Measurements from ENCODE around the gene DENND6B.
"Not testable (repeated sequence)": the region's sequence is repeated elsewhere in the genome, so short reads cannot be mapped to it uniquely, and the experiment has no call there.

DENND6B gene

GRCh38 chr22:50326956-50327710, at the start of gene DENND6B:
DENND6B (minus strand) TSS chr22:50327012; CDS start chr22:50326988, 24 bp downstream.
- peak; percentile 52 for DNase-seq

DNA sequence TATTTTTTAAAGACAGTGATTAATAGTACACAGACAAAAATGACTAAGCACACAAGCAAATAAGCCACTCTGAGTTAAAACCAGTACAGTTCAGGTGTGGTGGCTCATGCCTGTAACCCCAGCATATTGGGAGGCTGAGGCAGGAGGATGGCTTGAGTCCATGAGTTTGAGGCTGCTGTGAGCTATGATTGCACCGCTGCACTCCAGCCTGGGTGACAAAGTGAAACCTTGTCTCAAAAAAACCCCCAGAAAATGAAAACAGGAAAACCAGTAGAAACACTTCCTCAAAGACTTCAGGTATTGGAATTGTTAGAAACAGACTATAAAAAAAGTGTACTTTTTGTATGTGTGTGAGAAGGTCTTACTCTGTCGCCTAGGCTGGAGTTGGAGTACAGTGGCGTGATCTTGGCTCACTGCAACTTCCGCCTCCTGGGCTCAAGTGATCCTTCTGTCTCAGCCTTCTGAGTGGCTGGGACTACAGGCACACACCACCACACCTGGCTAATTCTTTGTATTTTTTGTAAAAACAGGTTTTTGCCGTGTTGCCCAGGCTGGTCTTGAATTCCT, 49.4 kb upstream of the DENND6B start:
- peak; percentile 5 for DNase-seq

GRCh38 chr22:50371101-50371648, 44.4 kb upstream of the DENND6B start:
- DNase-seq = no peak

GRCh38 chr22:50367778-50368500, 41.1 kb upstream of the DENND6B start:
- no peak for DNase-seq

GRCh38 chr22:50363803-50364194, 37.0 kb upstream of the DENND6B start:
- DNase-seq = not testable (repeated sequence)

GRCh38 chr22:50363166-50363802, 36.5 kb upstream of the DENND6B start:
- no peak for DNase-seq

- peak; percentile 69 for DNase-seq
These were observed 34.9 kb upstream of the DENND6B start for GRCh38 chr22:50361688-50362087.

GRCh38 chr22:50361222-50361621, 34.4 kb upstream of the DENND6B start:
- peak; percentile 32 for DNase-seq

DNA sequence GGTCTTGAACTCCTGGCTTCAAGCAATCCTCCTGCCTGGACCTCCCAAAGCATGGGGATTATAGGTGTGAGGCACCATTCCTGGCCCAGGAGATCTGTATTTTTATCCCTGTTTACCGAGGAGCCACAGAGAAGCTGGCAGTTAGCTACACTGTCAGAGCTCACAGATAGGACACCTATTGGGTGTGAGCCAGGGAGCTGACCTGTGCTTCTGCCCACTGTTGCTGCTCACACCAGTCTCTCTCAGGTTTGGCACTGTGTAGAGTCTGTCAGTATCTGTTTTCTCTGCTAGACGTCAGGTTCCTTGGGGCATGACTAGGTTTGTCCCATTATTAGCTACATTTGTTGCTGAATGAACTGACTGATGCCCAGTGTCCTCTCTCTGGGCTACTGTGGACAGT, 33.8 kb upstream of the DENND6B start:
- DNase-seq = no peak

GRCh38 chr22:50357756-50358155, 30.9 kb upstream of the DENND6B start:
- no peak for DNase-seq

DNA sequence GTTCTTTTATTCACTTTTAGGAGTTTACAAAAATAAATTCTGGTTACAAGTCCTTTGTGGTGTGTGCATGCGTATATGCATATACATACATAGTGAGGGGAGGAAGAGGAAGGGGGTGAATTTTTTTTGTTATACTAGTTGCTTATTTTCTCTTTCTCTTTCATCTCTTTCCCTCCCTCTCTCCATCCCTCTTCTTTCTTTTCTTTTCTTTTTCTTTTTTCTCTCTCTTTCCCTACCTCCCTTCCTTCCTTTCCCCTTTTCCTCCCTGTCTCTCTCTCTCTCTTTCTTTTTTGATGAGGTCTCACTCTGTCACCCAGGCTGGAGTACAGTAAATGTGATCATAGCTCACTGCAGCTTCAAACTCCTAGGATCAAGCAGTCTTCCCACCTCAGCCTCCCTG, 30.4 kb upstream of the DENND6B start:
- no peak for DNase-seq

DNA sequence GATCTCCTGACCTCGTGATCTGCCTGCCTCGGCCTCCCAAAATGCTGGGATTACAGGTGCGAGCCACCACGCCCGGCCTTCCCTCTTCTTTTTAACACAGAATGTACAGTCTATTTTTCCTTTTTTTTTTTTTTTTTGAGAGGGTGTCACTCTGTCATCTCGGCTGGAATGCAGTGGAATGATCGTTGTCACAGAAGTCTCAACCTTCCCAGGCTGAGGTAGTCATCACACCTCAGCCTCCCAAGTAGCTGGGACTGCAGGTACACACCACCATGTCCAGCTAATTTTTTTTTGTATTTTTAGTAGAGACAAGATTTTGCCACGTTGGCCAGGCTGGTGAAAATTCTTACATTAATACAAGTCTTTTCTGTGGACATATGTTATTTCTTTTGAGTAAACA, 29.4 kb upstream of the DENND6B start:
- no peak for DNase-seq

DNA sequence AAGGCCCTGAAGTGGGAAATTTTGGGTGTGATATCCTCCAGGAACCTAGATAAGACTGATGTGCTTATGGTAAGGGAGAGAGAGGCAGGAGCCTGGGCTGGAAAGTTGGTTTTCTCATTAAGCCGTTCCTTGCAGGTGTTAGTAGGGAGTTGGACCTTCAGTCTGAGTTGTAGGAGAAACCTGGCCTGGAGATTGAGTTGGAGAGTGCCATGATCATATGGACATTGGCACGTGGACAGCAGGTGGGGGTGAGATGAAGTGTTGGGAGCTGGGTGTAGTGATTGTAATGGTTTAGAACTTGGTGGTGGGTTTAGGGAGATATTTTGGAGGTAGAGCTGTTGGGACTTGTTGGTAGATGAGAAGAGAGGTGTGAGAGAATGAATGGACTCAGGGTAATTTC, 21.2 kb upstream of the DENND6B start:
- no peak for DNase-seq

DNA sequence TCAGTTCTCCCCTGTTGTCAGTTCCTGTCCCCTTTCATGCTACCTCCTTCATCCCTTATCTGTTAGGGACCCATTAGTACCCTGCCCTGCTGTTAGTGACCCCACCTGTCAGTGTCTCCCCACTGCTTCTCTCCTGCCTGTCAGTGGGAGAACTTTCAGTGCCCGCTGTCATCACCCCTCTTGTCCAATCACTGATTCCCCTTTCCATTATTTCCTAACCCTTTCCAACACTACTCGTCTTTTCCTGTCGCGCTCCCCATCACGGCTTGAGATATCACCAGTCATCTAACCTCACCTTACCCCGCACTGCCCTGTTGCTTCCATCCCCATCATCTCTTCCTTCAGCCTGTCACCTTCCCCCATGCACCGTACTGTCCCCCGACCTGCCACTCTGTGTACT, 20.3 kb upstream of the DENND6B start:
- no peak for DNase-seq

DNA sequence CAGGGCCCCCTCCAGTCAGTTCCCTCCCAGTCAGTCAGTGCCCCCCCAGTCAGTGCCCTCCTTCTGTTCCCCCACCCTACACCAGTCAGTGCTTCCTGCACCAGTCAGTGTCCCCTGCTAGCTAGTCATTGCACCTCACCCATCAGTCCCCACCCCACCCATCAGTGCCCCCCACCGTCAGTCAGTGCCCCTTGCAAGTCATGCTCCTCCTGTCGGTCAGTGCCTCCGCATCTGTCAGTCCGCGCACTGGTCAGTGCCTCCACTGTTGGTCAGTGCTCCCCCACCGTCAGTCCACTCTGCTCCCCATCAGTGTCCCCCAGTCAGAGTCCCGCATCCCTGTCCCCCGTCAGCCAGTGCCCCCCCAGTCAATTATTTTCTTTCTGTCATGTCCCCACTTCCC, 19.7 kb upstream of the DENND6B start:
- no peak for DNase-seq

- no peak for DNase-seq
These were observed 16.7 kb upstream of the DENND6B start for GRCh38 chr22:50343541-50343935.

GRCh38 chr22:50342651-50343540, 16.1 kb upstream of the DENND6B start, which contains the start of gene PPP6R2:
PPP6R2 (plus strand) TSS chr22:50343327; CDS start chr22:50393909, 50,582 bp downstream.
- peak; percentile 83 for DNase-seq

DNA sequence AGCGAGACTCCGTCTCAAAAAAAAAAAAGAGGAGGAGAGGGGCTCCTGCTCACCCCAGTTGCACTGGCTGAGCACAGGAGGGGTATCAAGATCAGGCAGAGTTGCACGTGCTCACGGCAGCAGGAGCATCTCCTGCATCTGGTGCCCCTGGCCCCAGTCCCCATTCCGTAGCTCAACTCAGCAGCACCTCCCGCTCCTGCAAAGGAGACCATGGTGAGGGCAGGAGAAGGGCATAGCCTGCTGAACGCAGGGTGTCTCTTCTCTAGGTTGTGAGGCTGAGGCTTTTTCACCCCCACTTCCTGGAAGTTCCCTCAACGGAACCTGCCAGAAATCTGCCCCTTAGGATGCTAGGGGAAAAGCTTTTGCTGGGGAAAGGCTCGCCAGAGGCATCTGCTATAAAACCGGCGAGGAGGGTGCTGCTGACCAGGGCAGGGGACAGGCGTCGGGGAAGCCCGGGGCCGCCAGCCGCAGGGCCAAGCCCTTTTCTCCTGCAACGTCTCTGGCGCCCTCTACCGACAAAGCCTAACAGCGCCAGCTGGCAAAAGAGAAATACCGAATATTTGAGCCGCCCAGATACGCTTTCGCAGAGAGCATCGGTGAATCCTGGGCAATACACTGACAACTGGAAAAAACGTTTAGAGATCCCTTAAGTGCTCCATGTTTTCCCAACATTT, 15.3 kb upstream of the DENND6B start:
- peak; percentile 87 for DNase-seq

DNA sequence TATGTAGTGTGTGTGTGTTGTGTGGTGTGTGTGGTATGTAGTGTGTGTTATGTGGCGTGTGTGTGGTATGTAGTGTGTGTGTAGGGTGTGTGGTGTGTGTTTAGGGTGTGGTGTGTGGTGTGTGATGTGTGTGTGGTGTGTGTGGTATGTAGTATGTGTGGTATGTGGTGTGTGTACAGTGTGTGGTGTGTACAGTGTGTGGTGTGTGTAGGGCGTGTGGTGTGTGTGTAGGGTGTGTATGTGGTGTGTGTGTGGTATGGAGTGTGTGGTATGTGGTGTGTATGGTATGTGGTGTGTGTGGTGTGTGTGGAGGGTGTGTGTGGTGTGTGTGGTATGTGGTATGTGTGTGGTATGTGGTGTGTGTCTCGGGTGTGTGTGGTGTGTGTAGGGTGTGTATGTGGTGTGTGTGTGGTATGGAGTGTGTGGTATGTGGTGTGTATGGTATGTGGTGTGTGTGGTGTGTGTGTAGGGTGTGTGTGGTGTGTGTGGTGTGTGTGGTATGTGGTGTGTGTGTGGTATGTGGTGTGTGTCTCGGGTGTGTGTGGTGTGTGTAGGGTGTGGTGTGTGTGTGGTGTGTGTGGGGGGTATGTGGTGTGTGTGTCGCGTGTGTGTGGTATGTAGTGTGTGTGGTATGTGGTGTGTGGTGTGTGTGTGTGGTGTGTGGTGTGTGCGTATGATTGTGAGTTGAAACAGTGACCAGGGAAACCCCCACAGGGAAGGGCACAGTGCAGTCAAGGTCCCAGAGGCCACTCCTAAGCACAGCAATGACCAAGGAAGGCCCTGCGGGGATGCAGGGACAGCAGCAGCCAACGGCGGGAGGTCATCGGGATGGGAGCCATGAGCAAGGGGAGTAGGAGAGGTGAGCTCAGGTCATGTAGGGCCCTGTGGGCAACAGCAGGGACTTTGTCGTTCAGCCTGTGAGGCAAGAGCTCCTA, 13.4 kb upstream of the DENND6B start:
- no peak for DNase-seq

GRCh38 chr22:50338860-50339462, 12.1 kb upstream of the DENND6B start:
- DNase-seq = no peak

All from CD4-positive, alpha-beta T cell treated with Interleukin-4 for 4 hours (primary cell).